ENCODE data around the gene C4orf50.

The C4orf50 gene

DNA sequence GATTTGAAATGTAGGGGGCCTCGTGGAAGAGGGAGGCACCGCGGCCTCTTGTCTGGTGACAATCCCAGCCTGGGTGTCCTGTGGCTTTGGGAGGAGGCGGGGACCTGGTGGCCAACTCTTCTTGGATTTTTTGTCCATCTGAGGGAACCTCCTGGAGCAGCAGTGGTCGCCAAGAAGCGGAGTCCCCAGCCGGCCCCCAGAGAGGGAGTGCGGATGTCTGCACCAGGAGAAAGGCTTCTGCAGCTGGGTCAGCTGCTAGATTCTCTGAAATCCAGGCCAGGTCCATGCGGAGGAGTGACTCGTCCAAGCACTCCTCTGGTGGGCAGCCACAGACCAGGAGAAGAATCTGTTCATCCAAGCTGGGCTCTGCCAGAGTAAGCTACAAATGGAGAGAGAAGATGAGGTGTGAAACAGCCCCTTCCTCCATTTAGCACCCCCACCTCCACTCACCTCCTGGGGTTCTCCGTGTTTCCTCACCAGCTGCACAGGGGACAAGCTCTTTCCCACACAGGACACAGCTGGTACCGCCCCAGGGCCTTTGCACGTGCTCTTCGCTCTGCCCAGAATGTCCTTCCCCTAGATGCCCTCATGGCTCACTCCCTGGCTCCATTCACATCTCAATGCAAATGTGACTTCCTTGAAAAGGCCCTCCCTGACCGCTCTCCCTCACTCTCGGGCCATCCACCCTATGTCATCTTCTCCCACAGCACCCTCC is 27.6 kb downstream of the C4orf50 start:
- FAIRE-seq, result no peak

DNA sequence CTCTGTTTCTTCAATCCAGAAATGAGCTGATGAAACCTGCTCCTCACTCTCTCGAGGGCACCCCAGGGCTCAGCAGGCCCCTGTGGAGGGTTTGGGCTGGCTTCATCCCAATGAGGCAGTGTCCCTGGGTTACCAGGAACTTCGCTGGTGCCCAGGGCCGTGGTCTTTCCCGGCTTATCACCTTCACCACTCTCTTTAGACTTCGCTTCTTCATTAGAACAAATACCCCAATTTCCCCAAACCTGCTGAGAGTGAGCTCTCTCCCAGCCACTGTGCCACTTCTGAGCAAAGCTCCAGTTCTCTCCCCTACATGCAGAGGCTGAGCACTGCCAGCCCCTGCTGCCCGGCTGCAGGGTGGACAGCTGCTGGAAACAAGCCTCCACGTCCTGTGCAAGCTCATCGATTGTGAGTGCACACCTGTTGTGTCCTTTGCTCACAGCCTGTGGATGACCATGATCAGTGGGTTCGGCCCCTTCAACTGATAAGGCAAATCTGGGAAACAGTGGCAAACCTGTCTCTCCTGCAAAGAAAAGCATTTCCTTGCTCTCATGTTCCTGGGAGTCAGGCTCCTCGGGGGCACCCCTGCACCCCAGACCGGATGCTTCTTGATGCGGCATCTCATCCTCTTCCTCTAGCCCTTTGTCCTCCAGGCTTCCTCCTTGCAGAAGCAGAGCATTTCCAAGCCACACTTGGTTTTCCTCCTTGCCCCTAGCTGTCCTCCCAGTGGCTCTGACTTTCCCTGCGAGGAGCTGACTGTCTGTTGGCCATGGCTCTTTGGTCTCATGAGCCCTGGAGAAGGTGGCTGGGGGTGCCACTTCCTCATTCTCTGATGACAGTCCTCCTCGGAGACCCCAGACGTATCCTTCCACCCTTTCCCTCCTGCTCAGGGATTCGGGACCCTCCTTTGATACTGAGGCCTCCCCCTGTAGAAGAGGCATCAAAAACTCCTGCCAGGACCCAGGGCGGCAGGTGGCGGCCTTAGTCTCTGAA is 28.7 kb downstream of the C4orf50 start:
- FAIRE-seq, result no peak

DNA sequence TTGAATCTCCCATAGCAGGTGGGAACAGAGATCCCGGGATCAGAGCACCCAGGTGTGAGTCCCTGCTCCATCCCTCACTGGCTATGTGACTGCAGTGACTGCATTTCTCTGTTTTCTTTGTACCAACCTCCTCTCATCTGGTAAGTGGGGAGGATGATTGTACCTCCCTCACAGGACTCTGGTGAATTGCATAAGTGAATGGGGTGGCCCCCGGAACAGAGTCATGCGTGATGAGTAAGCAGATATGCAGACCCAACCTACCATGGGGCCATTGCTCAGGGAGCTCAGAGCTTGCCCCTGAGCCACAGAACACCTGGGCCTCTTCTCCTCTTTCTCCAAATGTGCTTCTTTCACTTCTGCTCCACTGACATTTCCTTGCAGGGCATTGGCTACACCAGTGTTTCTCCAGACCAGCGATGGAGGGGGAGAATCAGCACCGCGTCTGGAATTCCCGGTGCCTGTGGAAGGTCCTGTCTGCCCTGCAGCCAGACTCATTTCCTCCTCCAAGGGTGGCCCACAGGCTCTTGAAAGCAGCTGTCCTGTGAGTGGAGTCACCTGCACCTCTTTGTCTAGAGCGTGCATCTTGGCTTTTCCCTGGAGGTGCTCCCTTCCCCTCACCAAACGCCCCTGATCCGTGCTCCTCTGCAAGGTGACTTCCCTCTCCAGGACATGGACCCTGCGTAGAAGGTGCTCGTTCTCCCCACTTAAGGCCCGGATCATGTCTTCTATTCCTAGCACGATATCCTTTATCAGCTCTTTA is 30.0 kb downstream of the C4orf50 start:
- no peak for FAIRE-seq

- no peak for FAIRE-seq
These were observed 33.4 kb downstream of the C4orf50 start for GRCh38 chr4:5984843-5985242.

- no peak for FAIRE-seq
These were observed 35.9 kb downstream of the C4orf50 start for GRCh38 chr4:5982156-5982973.

GRCh38 chr4:5980436-5981155 is 37.6 kb downstream of the C4orf50 start:
- FAIRE-seq, result no peak

DNA sequence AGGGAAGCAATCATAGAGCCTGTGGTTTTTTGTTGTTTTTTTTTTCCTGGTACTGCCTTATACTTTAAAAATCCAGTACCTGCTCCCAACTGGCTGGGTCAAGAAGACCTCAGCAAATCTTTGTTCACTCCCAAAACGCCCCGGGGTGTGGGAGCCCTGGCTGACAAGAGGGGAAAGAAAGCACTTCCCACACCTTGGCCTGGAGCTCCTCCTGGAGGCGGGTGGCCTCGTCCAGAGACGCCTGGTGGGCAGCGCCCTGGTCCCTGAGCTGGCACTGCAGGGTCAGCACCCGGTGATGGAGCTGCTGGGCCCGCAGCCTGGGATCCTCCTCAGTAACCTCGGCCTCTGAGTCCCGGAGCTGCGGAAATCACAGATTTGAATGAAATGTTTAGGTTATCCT is 38.2 kb downstream of the C4orf50 start:
- no peak for FAIRE-seq

- FAIRE-seq, result no peak
These were observed 41.3 kb downstream of the C4orf50 start for GRCh38 chr4:5976921-5977320.

- no peak for FAIRE-seq
These were observed 41.8 kb downstream of the C4orf50 start for GRCh38 chr4:5976431-5976830.

DNA sequence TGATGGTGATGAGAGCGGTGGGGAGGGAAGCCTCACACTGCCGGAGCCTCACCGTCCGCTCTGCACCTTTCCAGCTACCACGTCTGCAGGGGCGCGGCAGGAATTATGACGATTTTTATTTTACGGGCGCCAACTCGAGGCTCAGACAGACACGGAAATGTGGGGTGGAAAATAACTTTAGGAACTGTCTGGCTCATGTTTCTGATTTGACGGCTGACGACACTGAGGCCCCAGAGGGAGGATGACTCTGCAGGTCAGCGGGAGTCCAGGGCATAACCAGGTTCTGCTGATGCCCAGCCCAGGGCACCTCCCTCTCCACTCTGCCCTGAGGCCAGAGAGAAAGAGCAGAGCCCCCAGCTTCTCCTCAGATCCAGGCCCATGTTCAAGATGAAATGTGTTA is 43.9 kb downstream of the C4orf50 start:
- FAIRE-seq, result no peak

- FAIRE-seq, result no peak
These were observed 44.6 kb downstream of the C4orf50 start for GRCh38 chr4:5973486-5974220.

DNA sequence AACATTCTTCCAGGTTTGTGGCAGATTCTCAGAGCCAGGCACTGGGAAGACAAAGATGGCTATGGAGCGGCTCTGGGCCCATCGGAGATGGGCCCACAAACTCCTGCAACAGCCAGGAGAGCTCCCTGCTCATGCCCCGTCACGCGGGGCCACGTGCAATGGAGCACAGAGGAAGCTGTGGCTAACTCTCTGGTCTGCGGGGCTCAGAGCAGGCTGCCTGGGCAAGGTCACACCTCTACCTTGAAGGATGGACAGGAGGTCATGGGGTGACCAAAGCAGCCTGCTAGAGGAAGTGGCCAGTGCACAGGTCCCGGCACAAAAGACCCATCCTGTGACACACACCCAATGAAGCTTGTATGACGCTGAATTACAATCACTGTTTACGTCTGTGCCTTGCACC is 45.2 kb downstream of the C4orf50 start:
- FAIRE-seq, result no peak

- FAIRE-seq, result no peak
These were observed 45.7 kb downstream of the C4orf50 start for GRCh38 chr4:5972571-5972970.

DNA sequence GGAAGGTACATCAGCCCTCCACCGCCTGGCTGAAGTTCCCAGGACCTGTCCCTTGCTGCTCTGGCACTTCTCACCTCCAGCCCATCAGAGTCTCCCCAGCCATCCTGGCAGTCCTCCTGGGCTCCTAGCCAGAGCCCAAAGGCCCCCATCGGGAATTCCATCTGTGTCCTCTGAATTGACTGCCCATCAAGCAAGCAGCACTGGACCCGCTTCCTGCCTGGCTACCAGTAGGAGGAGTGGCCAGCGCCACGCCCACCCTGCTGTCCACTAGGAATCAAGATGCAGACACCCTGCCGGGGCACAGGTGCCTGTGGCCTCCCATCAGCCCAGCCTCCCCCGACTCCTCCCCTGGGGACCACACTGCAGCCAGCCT is 47.2 kb downstream of the C4orf50 start:
- no peak for FAIRE-seq

DNA sequence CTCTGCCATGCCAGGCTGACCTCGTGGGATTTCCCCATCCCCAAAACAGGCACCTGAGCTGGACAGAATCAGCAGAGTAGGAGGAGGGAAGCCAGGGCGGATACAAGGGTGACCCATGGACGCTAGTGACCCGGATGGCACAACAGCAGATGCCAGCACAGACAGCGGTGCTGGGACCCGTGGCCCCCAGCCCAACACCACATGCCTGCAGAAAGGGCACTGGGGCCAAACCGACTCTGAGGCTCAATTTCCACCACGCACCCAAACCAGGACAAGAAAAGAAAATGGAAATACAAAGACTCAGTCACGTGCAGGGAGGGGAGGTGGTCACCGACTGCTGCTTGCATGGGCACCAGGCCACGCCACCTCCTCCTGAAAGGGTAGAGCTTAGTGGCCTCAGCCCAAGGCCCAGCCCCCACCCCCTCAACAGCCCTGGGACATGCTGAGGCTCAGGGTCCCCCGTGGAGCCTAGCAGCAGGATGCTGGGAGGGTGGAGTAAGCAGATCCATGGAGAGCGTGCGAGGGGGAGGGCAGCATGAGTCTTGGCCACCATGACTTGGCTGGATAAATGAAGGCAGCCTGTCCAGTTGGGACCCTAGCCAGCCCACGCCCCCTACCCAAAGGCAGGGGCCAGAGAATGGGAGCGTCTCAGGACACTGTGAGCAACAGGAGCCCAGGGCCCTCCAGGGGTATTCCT is 47.7 kb downstream of the C4orf50 start:
- no peak for FAIRE-seq

DNA sequence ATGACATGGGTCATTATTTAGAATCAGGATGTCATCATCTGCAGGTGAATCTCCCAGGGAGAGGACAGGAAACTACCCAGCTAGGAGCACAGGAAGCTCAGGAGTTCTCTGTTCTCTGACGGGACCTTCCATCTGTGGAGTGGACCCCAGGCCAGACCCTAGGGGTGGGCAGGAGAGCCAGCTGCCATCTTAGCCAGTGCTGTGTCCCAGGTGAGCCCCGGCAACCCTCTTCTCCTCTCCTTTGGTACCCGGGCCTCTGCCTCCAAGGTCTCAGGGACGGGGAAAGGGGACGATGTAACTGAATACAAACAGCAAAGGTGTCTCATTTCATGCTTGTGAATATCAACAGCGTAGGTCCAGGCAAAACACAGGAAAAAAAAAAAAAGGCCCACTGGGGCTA is 48.5 kb downstream of the C4orf50 start:
- no peak for FAIRE-seq

DNA sequence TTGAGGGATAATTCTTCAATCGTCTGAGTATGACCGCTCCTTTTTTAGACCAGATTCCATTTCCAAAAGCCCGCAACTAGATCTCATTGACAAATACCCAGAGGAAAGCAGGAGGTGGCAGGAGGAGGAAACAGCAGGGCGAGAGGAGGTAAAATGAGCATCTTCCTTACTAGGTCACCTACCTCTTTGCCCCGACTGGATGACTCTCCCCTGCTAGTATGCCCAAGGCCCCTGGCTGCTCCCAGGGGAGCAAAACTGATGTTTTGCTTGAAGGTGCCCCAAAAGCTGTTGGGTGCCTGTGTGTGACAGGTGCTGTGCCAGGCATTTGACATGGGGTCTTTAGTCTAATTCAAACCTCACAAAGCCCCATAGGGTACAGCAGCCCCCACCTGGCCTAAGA is 48.9 kb downstream of the C4orf50 start:
- no peak for FAIRE-seq

GRCh38 chr4:5968246-5968645 is 50.0 kb downstream of the C4orf50 start:
- FAIRE-seq, result no peak

DNA sequence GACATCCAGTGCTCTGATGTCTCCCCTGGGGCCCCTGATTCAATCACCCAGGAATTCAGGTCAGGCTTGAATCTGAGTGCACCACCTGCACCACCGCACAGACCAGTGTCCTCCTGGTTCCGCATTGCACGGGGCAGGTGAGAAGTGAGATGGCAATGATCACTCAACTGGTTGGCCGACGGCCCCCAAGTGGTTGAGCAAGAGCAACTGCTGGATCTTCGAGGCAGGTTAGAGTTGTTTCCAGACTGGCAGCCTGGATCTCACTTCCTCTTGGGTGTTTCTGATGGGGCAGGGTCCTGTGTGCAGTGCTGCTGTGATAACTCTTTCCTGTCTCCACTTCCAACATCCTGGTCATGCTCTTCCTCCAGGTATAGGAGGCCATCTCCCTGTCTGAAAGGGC is 50.4 kb downstream of the C4orf50 start:
- no peak for FAIRE-seq

DNA sequence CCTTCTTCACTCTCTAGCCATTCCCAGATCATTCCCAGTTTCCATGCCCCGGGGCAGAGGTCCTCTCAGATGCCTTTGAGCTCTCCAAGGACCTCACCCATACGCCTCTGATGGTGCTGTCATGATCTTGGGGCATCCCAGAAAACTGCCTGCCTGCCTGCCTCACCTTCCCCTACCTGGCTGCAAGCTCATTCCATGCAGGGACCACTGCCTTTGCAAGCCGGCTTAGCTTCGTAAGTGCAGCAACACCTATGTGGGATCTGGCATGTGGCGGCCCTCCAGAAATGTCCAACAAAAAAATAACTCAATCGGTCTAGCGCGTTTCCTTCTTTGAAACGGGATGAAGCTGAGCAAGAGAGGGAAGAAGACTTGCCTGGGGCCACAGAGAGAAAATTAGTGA is 53.0 kb downstream of the C4orf50 start:
- no peak for FAIRE-seq
